OCI-M2 (cell line): ENCODE results near the gene MCOLN2.
"Not testable (repeated sequence)": the region's sequence is repeated elsewhere in the genome, so short reads cannot be mapped to it uniquely, and the experiment has no call there.

Experiments used
- DNase-seq: peaks from one replicate; lab custom pipeline; 2025; ENCODE audit not compliant: unreplicated experiment; lab: John Stamatoyannopoulos, UW

MCOLN2 gene

DNA sequence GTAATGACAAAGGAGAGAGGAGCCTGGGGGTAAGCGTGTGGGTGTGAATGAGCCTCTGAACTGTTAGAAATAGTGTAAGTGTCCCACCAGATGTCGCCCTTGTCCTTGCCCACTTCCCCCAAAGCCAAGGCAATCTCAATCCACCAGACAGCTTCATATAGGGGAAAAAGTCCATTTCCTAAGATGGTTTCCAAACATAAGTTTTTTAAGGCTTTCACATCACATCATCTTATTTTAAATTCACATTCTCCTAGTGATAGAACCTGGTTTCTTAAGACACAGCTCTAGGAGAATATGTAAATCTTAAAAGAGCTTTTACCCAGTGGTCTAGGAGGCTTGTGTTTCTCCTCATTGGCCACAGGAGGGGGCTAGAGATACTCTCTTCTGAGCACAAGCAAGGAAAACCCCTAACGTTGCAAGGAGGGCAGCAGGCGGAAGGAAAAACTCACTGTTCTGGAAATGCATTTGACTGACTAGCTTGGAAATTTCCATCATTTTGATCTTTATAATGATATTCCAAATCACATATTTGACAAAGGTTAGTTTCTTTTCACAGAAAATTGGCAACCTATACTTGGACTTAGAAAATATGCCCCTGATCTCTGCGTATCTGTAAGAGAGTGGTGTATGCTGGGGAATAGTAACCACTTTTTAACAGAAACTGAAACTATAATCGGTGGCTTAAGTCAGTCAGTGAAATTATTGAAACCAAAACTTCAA, 52.0 kb downstream of the MCOLN2 start:
- peak; percentile 83 for DNase-seq

- DNase-seq: no peak
These were observed 55.1 kb downstream of the MCOLN2 start for GRCh38 chr1:84941843-84942242.

DNA sequence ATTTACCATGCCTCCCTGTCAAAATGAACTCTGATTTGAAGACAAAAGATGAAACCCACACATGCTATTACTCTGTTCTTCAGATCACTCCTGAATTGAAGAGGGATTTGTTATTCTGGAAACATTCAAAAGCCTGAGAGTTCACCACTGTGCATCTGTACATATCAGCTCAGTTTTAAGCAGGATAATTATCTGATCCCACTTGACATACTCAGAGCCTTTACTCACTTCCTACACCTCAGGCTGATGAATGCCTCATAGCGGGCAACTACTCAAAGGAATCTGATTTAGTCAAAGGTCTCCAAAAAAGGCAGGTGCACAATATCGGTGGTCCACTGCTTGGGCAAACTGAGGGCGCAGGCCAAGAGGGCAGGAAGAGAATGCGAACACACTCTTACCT, 56.4 kb downstream of the MCOLN2 start:
- DNase-seq: no peak

- no peak for DNase-seq
These were observed 57.2 kb downstream of the MCOLN2 start for GRCh38 chr1:84939761-84940160.

- DNase-seq: no peak
These were observed 57.8 kb downstream of the MCOLN2 start for GRCh38 chr1:84939151-84939550.

DNA sequence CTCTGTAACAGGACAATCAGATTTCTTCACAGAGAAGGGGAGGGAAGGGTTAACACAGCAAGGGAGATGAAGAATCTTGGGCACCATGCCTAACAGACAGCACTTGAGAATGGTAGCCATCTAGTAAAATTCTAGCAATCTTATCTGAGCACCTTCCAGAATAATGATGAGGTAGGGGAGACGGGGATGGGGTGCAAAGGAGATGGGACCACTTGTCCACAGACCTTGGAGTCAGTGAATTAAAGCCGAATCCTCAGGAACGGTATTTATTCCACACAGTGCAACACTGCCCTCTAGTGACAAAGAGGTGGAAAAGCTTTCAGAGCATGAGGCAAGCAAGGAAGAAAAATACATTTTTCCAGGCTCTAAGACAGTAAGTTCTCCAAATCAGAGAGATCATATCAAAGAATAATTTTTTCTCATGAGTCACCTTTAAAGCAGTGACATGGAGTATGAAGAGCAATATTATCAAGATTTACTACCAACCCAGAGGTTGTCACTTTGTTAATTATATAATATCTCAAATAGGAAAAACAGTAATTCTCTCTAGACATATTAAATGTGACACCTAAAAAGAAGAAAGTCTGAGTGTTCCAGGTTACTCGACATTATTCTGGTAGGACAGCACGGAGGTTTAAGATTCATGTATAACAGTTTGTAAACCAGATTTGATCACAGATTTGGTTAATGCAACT, 60.6 kb downstream of the MCOLN2 start:
- no peak for DNase-seq

GRCh38 chr1:84933011-84933611, 63.8 kb downstream of the MCOLN2 start:
- DNase-seq: no peak

- no peak for DNase-seq
These were observed 66.1 kb downstream of the MCOLN2 start for GRCh38 chr1:84930831-84931230.

GRCh38 chr1:84930329-84930728, 66.6 kb downstream of the MCOLN2 start:
- no peak for DNase-seq

DNA sequence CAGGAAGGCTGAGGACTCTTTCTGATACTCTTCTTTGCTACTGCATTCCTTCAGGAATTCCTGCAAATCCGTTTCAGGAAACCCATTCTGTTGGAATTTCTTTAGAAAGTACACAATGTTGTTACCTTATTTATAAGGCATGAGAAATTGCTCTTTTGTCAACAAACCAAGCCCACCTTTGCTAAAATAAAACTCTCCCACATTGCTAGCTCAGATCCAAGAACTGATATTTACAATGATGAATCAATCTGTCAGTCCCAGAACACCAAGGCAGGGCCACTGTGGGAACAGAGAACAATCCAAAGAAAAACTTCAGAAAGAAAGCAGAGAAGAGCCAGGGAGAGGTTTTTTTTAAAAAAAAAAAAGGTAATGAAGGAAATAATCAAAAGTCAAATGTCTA, 67.3 kb downstream of the MCOLN2 start:
- no peak for DNase-seq

- no peak for DNase-seq
These were observed 67.9 kb downstream of the MCOLN2 start for GRCh38 chr1:84928979-84929378.

DNA sequence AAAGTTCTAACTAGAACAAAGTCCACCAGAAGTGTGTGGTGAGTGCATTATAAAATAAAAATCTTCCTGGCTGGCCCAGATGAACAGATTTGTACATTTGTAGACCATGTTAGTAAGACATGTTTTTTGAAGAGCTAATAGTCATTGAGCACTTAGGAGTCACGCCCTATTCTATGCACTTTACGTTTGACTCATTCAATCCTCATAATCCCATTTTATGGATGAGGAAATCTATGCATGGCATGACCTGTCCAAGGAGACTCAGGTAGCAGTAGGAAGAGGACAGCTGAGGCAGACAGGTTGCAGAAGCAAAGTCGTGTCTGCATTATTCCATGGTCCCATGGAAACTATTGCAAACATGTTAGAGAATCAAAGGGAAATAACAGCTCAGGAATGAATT, 73.6 kb downstream of the MCOLN2 start:
- DNase-seq: no peak

GRCh38 chr1:84920159-84920558, 76.8 kb downstream of the MCOLN2 start:
- DNase-seq: no peak

DNA sequence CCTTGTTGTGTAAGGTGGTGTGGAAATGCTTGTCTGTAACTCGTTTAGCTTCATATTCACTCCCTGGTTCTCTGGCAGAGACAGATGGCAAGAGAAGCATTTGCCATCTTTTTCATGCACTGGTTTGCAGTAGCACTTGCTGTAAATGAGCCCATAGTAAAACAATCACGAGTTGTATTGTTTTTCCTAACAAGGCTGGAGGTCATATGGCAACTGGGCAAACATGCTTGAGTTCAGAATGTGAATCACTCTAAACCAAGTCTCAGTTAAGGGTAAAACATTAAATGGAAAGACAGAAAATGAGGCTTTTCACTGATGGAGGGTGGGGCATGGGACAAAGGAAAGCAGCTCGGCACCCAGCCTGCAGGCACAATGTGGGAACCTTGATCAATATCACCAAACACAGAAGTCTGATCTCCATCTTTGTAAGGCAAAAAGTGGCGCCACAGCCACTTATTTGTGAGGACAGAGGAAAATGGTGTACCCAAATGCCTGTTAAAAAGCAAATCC, 77.4 kb downstream of the MCOLN2 start:
- no peak for DNase-seq

GRCh38 chr1:84918726-84919336, 78.1 kb downstream of the MCOLN2 start:
- DNase-seq: no peak

DNA sequence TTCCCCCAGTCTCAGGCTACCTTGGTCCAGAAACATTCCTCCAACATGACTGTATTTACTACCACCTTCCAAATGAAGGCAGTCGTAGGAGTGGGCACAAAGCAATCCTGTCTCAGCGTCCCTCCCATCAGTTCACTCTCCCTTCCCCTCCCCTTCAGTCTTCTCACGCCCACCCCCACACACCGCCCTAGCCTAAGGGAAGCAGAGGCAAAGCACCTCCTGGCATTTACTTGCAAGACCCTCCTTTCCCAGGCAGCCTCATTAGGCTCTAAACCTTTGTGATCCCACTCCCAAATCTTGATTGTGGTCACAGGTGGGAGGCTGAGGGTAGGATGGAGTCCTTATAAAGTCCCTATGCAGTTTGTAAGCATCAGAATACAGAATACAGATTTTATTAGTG, 80.0 kb downstream of the MCOLN2 start:
- DNase-seq: no peak

- no peak for DNase-seq
These were observed 83.4 kb downstream of the MCOLN2 start for GRCh38 chr1:84913555-84913892.

DNA sequence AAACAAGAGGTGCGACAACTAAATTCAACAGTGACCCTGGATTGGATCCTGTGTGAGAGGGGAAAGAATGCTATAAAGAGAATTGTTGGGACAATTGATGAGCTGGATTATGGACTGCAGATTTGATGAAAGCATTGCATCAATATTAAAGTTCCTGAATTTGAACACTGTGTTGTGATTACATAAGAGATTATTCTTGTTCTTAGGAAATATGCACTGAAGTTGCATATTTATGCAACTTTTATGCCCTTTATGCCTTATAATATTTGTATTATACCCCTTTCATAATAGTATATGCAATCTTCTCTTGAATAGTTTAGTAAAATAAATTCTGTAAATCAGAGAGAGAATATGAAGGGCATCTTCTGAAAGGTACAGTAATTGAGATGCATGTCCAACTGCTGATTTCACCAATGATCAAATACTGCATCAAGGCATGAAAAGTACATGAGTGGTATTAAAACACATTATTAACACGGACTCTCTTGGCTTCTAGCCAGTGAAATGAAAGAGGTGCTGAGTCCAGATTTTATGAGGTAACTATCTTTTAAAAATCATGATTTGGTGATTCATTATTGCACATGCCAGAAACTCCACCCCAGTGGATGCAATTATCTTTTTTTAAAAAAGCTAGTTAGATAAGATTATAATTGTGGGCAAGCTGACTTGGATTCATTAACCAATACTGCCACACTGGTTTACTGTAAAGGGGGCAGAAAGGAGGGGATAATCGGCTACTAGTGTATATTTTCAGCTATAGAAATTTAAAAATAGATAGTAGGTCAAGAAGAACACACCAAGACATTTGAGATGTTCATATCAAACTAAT, 84.0 kb downstream of the MCOLN2 start:
- no peak for DNase-seq

DNA sequence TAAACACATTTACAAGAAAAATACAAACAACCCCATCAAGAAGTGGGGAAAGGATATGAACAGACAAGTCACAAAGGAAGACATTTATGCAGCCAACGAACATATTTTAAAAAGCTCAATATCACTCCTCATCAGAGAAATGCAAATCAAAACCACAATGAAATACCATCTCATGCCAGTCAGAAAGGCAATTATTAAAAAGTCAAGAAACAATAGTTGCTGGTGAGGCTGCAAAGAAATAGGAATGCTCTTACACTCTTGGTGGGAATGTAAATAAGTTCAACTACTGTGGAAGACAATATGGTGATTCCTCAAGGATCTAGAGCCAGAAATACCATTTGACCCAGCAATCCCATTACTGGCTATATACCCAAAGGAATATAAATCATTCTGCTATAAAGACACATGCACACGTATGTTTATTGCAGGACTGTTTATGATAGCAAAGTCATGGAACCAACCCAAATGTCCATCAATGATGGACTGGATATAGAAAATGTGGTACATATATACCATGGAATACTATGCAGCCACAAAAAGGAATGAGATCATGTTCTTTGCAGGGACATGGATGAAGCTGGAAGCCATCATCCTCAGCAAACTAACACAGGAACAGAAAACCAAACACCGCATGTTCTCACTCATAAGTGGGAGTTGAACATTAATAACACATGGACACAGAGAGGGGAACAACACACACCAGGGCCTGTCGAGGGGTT, 88.0 kb downstream of the MCOLN2 start:
- DNase-seq: not testable (repeated sequence)

- DNase-seq: no peak
These were observed 89.7 kb downstream of the MCOLN2 start for GRCh38 chr1:84907095-84907827.
